GM12875 (cell line): ENCODE measurements around the gene ULBP3.
"Not testable (repeated sequence)": the region's sequence is repeated elsewhere in the genome, so short reads cannot be mapped to it uniquely, and the experiment has no call there.

Experiments
- H3K4me3 ChIP-seq: one replicate; pipeline ENCODE4 v1.5.1; 2011; ENCODE audit warnings: low read depth, low read length, control low read depth
- CTCF ChIP-seq: IDR thresholded peaks from 2 replicates; pipeline ENCODE4 v1.5.1; 2011; ENCODE audit warnings: low read depth, mild to moderate bottlenecking, control low read depth, inconsistent platforms, low read length, moderate library complexity, borderline replicate concordance; ENCODE audit not compliant: insufficient read depth

Gene ULBP3

GRCh38 chr6:150026976-150027805 lies 41.7 kb downstream of the ULBP3 start:
- no peak for TF ChIP-seq CTCF
- H3K4me3 ChIP-seq = no peak overlapping the region

DNA sequence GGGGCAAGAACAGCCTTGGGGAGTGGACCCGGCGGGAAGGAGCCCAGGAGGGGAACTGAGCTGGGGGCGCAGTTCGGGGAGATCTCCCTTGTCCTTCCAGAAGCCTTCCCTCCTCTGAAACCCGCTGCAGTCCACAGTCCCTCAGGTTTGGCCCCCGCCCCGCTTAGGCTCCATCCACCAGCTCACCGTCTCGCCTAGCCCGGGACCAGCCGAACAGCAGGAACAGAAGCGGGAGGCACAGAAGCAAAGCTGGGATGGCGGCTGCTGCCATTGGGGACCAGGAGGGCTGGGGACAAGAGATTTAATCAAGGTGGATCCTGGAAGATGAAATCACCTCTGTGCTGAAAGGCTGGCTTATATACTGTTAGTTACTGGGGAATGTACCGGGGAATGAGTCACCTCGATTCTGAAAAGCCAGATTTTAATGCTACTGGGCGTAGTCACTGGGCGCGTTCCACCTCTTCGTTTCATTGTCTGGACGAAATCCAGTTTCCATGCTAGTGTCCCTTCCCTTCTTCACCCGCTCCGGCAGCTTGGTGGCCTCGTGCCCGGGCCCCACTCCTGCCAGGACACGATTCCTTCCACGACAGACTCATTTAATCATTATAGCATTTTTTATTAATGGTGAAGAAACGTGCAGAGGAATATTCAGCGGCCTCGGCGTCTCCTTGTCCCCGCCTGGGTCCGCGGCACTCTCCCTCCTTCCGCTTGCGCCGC lies 43.6 kb downstream of the ULBP3 start, which contains the start of gene RAET1L:
RAET1L (minus strand) TSS at position 332 of the 717 bp plus-strand sequence; CDS start at position 271, 61 bp downstream.
- no peak for TF ChIP-seq CTCF
- H3K4me3 ChIP-seq = no peak within 1 kb of the TSS

GRCh38 chr6:150024646-150025155 lies 44.2 kb downstream of the ULBP3 start:
- H3K4me3 ChIP-seq = no peak overlapping the region
- TF ChIP-seq CTCF = no peak

GRCh38 chr6:150024021-150024420 lies 44.9 kb downstream of the ULBP3 start:
- H3K4me3 ChIP-seq = not testable (repeated sequence)

- H3K4me3 ChIP-seq = not testable (repeated sequence)
Measured at GRCh38 chr6:150021870-150022269, 47.1 kb downstream of the ULBP3 start.

GRCh38 chr6:150018846-150019580 lies 49.9 kb downstream of the ULBP3 start:
- no peak for TF ChIP-seq CTCF
- no peak overlapping the region for H3K4me3 ChIP-seq

- H3K4me3 ChIP-seq = not testable (repeated sequence)
Measured at GRCh38 chr6:150017186-150017521, 51.8 kb downstream of the ULBP3 start.

DNA sequence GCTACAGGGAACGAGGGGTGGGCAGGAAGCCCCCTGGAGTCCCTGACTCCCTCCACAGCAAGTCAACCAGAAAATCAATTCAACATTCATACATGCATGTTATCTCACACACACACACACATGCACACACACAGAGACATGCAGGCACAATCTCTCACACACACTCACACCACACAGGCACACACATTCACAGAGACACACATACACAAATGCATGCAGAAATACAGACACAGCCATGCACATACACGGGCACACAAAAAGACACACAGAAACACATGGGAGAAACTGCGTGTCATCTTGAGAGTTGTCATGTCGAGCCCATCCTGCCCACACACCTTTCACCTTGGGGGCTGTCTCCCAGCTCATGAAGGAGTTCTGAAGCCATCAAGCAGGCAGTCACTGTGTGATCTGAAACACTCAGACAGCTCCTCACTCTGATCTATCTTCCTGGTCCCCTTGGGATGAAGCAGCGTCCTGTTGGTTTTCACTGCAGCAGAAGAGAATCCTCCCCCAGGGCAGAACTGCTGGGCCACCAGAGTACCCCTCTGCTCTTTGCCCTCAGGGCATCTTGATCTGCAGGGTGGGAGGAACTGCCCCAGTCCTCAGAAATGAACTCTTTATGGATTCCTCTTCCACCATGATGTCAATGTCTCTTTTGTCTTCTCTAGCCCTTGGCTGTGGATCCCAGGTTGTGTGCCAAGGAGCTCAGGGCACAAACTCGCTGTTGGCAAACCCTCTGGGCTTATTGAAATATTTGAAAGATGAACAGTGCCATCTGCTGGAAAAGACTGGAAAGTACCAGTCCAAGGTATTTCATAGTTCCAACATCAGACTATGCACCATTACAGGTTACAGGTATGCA lies 52.4 kb downstream of the ULBP3 start:
- no peak overlapping the region for H3K4me3 ChIP-seq
- peak; percentile 36; the same call in 1 of the 2 replicates for TF ChIP-seq CTCF
